Measurements from ENCODE around the gene MYCBP2. TPM values are rescaled to one million over a fixed set of nuclear protein-coding genes. Genes with fewer than 3 reads are reported as not detected.

Gene MYCBP2
- polyA plus RNA-seq, 1 experiment = 22.9 TPM

DNA sequence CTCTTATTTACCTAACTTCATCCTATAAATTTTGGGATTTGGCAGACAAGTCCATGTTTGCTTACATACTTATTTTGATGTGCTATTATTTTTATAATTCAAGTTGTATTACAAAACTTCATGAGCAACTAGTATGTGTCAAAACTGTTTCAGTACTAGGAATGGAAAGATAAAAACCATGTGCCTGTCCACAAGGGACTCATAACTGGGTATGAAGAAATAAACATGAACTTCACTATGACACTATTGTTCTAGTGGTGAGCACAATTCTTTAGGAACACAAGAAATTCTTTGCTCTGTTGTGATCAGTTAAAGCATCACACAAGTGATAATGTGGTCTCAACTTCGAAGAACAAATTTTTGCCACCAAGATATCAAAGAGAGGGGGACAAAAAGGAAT lies 202.5 kb downstream of the MYCBP2 start:
- Histone ChIP-seq H3K4me3 (ENCODE audit: low read depth, low read length) (no peak overlapping the region), H3K36me3 (ENCODE audit: control insufficient read depth, insufficient read depth, low read length) (peaks cover 1% of the 10 kb centered on the region; the same call in 1 of the 2 replicates), H3K27me3 (ENCODE audit: control insufficient read depth, insufficient read depth, low read length) (no peaks in the 10 kb centered on the region)
- no peak for TF ChIP-seq CTCF (IDR thresholded peaks at IDR 0.05; ENCODE audit: insufficient read depth, low read depth, low read length)
- POLR2A ChIA-PET = no interaction called here
- DNase-seq (ENCODE audit: low read depth) = no peak
- CTCF ChIA-PET = no interaction called here

GRCh38 chr13:77118134-77118533 lies 208.8 kb downstream of the MYCBP2 start:
- H3K36me3 ChIP-seq (ENCODE audit: control insufficient read depth, insufficient read depth, low read length) = no peaks in the 10 kb centered on the region
- ChIA-PET CTCF (interaction anchor here (0.6 to 1.0 kb wide), 2 partner anchors 388 to 956 kb away, joined by 4 to 5 read pairs; no protein-coding TSS in a partner anchor), POLR2A (no interaction called here)
- DNase-seq (ENCODE audit: low read depth) = no peak
- no peak overlapping the region for H3K4me3 ChIP-seq (ENCODE audit: low read depth, low read length)
- no peak for TF ChIP-seq CTCF (IDR thresholded peaks at IDR 0.05; ENCODE audit: insufficient read depth, low read depth, low read length)
- H3K27me3 ChIP-seq (ENCODE audit: control insufficient read depth, insufficient read depth, low read length) = no peaks in the 10 kb centered on the region

- Histone ChIP-seq H3K4me3 (ENCODE audit: low read depth, low read length) (no peak overlapping the region), H3K36me3 (ENCODE audit: control insufficient read depth, insufficient read depth, low read length) (peaks cover under 1% of the 10 kb centered on the region; the same call in 1 of the 2 replicates), H3K27me3 (ENCODE audit: control insufficient read depth, insufficient read depth, low read length) (no peaks in the 10 kb centered on the region)
- CTCF ChIA-PET = no interaction called here
- POLR2A ChIA-PET = no interaction called here
- DNase-seq (ENCODE audit: low read depth) = no peak
- no peak for TF ChIP-seq CTCF (IDR thresholded peaks at IDR 0.05; ENCODE audit: insufficient read depth, low read depth, low read length)
Measured at GRCh38 chr13:77114271-77114670, 212.6 kb downstream of the MYCBP2 start.

DNA sequence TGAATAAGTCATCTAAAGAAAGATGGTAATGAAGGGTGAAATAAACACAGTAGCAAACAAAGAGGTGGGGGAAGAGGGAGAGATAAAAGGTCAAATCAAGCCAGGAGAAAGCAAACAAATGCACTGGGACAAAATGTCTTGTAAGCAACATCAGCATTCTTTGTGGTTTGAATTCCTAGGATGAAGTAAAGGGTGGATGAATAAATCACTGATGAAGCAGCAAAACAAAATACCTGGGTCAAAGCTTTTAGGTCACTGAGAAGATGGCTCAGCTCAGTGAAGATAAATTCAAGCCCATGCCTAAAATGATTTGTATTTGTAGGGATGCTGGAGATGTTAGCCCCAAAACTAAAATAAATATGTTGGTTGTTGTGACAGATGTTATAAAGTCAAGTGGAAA lies 213.4 kb downstream of the MYCBP2 start:
- TF ChIP-seq CTCF (IDR thresholded peaks at IDR 0.05; ENCODE audit: insufficient read depth, low read depth, low read length) = no peak
- ChIA-PET CTCF (no interaction called here), POLR2A (no interaction called here)
- Histone ChIP-seq H3K4me3 (ENCODE audit: low read depth, low read length) (no peak overlapping the region), H3K36me3 (ENCODE audit: control insufficient read depth, insufficient read depth, low read length) (peaks cover 2% of the 10 kb centered on the region; the same call in 1 of the 2 replicates), H3K27me3 (ENCODE audit: control insufficient read depth, insufficient read depth, low read length) (no peaks in the 10 kb centered on the region)
- DNase-seq (ENCODE audit: low read depth) = no peak

- CTCF ChIA-PET = interaction anchor here (0.6 kb wide), 1 partner anchor 14 kb away, joined by 3 read pairs; no protein-coding TSS in a partner anchor
- POLR2A ChIA-PET = no interaction called here
- no peaks in the 10 kb centered on the region for H3K27me3 ChIP-seq (ENCODE audit: control insufficient read depth, insufficient read depth, low read length)
- TF ChIP-seq CTCF (IDR thresholded peaks at IDR 0.05; ENCODE audit: insufficient read depth, low read depth, low read length) = no peak
- DNase-seq (ENCODE audit: low read depth) = no peak
- H3K4me3 ChIP-seq (ENCODE audit: low read depth, low read length) = no peak overlapping the region
- peaks cover 3% of the 10 kb centered on the region for H3K36me3 ChIP-seq (ENCODE audit: control insufficient read depth, insufficient read depth, low read length)
Measured at GRCh38 chr13:77105051-77105450, 221.8 kb downstream of the MYCBP2 start.

All from BJ (cell line).